Stimulated activated CD8-positive, alpha-beta memory T cell treated with anti-CD3 and anti-CD28 coated beads, Interleukin-4, amount 100 ng/mL, for 48 hours (primary cell): ENCODE measurements around the gene ALOX5AP.

Experiments used
- DNase-seq: peaks from one replicate; pipeline ENCODE4 v3.0.0-alpha.2; 2020

Gene ALOX5AP

GRCh38 chr13:30802501-30802900 is 67.2 kb downstream of the ALOX5AP start:
- DNase-seq, result no peak

GRCh38 chr13:30802953-30803478 is 67.7 kb downstream of the ALOX5AP start:
- DNase-seq, result peak; percentile 92

- no peak for DNase-seq
Observed at GRCh38 chr13:30803749-30804148, 68.4 kb downstream of the ALOX5AP start.

- DNase-seq, result no peak
Observed at GRCh38 chr13:30804474-30804873, 69.1 kb downstream of the ALOX5AP start.

- no peak for DNase-seq
Observed at GRCh38 chr13:30805132-30805537, 69.8 kb downstream of the ALOX5AP start.

DNA sequence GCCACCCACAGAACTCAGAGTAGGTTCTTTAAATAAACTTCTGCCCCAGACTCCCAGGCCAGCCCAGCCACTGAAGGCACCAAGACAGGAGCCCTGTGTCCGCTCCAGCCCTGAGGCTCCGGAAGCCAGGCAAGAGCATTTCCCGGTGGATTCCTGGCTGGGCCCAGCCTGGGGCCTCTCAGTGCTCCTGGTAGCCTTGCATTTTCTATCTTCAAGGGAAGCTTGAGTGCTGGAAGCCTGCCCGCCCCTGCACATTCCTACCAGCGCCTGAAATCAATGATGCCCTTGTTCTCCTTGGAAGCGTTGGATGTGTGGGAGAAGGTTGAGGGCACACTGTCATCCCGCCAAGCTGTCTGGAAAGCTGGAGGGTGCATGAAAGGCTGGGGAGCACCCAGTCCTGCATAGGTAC is 70.3 kb downstream of the ALOX5AP start:
- DNase-seq, result no peak

DNA sequence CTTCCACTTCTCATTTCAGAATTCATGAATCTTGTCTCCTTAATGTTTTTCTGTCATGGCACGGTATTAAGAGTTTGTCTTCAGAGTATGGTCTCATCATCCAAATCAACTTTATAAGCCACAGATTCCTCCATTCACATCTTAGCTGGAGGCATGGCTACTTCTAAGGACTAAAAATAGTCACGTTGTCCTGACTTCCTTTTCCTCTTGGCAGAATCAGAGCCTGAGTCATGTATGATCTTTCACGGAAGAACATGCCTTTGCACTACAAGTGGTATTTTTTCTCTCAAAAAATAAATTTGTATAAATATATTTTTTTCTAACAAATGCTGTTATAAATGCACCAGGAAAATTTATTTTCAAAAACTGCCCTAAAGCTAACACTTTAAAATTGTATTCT is 71.4 kb downstream of the ALOX5AP start:
- no peak for DNase-seq

DNA sequence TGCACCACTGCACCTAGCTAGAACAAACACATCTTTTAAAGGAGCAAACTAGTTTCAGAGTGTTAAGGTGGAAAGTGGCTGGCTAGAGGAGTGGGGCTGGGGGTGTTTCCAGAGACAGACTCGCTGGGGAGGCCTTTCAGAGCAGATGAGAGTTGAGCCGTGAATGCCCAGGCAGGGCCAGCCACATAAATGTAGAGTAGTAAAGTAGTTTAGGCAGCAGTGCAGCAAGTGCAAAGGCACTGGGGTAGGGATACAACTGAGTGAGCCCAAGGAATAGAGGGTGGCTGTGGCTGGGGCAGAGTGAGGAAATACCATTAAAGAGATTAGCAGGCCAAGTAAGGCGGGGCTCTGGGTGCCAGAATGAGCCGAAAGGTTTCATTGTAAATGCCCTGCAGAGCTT is 72.0 kb downstream of the ALOX5AP start:
- DNase-seq, result no peak

- DNase-seq, result no peak
Observed at GRCh38 chr13:30808600-30808999, 73.3 kb downstream of the ALOX5AP start.

- no peak for DNase-seq
Observed at GRCh38 chr13:30809787-30810186, 74.4 kb downstream of the ALOX5AP start.

DNA sequence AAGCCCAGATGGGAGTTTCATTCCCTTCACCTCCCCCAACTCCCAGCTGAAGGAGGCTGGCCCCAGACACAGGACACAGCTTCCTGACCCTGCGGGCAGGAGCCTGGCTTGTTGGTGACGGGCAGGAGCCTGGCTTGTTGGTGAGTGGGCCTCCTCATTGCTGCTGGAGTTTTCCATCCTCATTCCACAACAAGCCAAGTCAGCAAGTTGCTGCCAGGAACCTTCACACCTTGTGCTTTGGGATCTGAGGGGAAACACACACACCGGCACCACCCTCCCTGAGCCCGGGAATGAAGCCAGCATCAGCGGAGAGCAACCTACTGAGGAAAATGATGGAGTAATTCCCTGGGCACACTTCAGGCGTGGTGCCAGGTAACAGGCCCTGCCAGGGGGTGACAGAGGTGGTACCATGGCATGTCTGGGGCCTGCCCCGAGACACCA is 74.9 kb downstream of the ALOX5AP start:
- DNase-seq, result no peak

DNA sequence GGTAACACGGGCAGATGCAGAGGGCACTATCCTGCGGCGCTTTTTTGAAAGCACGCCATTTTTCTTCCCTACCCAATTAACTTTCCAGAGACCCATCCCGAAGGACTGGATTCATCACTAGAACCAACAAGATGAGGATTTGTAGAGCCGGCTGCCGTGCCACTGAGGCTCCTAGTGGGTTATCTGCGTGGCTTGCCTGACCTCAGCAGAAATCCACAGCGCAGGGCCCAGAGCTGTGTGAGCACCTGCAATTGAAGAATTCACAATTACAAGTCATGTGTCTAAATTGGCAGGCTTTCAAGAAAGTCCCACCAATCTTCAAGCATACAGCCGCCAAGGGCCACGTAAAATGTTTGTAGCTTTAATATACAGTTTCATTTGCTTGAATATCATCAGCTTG is 75.5 kb downstream of the ALOX5AP start:
- DNase-seq, result no peak
